Effector CD8-positive, alpha-beta T cell (primary cell): ENCODE data around the gene TMEM165.

Experiments
- DNase-seq: peaks from one replicate; lab custom pipeline; 2025; lab: John Stamatoyannopoulos, UW

TMEM165 gene

DNA sequence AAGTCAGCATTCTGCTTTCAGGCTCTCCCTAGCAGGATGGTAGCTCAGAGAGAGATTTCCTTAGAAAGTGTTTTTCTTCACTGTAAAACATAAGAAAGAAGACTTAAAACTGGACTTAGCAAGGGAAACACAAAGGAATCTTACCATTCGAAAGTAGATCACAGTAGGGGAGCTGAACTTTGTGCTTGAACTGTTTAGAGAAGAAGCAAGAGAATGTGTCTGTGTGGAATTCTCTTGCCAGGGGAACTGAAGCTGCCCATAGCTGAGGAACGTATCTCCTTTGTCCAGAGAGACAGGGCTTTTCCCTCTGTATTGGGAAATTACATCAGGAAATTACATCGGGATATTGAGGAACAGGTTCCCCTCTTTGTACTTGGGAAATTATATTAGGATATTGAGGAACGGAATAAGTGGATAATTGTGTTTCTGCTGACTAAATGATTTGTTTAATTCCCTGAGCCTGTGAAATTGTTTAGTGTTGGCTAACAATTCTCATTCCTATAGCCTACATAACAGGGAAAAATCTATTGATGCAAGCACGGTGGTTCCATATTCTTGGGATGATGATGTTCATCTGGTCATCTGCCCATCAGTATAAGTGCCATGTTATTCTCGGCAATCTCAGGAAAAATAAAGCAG lies 28.6 kb upstream of the TMEM165 start:
- DNase-seq, result no peak

DNA sequence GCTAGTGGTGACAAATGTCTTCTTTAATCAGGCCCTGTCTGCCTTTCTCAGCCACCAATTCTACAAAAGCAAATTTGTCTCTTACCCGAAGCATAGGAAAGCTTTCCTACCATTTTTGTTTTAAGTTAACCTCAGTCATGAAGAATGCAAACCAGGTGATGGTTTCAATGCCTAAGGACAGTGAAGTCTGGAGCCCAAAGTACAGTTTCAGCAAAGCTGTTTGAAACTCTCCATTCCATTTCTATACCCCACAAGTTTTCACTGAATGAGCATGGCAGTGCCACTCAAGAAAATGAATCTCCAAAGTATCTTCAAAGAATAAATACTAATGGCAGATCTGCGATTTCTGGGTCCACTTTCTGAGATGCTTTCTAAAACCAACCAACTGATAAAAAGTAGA lies 25.8 kb upstream of the TMEM165 start:
- no peak for DNase-seq

DNA sequence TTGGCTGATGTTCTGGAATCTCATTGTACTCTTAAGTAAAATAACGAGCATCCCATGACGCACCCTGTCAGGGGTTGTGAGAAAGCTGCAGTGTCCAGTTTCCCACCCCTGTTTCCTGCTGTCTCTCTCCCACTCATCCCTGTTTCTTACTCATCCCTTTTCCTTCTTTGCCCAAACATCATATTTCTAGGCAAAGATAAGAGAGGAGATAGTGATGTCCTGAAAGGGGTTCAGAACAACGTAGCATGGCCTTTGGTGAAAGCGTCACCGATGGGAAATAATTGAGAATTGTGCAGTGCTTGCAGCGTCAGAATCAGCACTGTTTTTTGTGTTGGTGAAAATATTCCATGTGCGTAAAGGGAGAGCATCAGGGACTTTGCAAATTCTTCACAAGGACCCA lies 23.5 kb upstream of the TMEM165 start:
- DNase-seq, result no peak

DNA sequence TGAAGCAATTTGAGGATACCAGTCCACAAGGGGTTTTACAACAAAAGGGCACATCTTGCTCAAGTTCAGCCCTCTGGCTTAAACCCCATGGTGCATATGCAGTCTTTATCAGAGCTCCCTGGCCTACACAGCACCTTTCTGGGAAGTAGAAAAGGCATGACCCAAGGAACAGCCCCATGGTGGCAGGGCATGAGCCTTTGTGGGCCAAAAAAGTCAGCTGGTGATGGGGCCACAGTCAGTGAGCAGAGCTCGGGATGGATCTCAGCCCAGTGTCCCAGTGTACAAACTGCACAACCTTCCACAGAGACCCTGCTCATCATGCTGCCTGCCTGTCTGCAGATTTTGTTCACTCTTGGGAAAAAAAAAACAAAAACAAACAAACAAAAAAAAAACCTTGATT lies 22.3 kb upstream of the TMEM165 start:
- DNase-seq, result no peak

DNA sequence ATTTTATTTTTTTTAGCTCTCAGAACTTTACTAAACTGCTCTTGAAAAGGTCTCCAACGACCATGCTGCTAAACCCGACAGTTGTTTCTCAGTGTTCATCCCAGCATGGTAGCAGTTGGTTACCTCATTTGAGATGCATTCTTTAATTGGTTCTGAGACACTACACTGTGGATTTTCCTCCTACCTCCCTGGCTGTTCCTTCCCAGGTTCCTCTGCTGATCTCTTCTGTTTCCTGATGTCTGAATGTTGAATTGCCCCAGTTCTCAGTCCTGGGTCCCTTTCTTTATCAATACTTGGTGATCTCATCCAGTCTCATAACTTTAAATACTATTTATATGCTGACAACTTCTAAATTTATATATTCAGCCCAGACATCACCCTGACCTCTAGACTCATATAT lies 19.1 kb upstream of the TMEM165 start:
- DNase-seq, result no peak

DNA sequence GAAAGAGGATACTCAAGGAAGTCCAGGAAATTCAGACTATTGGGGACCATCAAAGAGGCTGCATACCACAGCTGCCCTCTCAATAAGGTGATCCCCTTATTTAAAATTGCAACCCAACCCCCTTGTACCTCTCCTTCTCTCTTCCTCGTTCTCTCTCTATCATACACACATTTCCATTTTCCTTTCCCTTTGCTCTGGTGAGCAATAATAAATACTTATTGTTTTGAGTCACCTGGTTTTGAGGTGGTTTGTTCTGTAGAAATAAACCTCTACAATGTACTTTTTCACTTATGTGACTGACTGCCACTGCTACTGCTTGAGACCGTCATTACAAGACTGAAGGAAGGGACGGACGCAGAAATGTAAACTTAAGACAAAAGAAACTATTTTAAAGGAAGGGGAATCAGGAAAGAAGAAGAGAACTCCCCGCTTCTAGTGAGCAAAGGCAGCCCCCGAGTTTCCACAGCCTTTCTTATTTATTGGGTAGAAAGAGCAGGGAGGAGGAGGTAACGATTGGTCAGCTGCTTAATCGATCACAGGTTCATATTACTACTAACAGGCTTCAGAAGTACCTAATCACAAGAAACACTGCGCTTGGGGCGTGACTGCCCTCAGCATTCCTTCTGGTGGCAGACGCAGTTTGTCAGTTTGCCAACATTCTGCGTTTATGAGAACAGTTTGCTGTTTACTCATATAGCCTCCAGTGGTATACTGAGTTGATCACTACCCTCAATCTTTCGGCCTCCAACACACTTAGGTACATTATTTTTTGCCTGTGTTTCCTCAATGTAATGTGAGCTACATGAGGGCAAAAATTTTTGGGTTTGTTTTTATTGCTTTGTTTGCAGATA lies 16.9 kb upstream of the TMEM165 start:
- no peak for DNase-seq

DNA sequence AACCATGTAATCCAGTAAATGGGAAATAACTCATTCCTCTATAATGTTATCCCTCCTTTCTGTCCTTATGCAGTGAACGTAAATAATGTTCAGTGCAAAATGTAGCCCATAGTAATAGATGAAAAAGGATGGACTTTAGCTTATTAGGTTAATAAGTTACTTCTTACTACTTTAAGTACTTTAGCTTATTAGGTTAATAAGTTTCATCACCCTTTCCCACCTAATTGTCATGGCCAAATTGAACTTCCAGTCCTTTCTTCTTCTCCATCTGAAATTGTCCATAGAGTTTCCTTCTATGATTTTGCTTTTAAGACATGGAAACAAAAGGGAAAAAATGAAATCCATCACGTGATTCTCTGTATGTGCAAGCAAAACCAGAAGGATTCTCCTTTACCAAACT lies 15.2 kb upstream of the TMEM165 start:
- DNase-seq, result no peak

DNA sequence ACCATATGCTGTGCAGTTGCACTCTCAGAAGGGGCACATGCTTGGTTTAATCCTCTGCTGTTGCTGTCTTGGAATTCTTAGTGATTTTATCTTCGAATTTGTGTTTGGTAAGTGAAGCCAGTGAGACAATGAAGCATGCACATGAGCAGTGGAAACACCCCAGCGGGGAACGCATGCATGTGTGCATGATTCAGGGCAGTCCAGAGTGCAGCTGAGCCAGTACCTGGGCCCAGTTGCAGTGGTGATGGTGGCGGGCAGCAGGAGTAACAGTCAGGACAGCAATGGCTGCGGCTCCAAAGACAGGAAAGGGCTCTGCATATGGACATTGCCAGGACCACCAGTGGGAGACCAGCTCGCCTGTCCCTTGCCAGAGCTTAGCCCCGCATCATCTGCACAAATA lies 14.3 kb upstream of the TMEM165 start:
- DNase-seq, result no peak

DNA sequence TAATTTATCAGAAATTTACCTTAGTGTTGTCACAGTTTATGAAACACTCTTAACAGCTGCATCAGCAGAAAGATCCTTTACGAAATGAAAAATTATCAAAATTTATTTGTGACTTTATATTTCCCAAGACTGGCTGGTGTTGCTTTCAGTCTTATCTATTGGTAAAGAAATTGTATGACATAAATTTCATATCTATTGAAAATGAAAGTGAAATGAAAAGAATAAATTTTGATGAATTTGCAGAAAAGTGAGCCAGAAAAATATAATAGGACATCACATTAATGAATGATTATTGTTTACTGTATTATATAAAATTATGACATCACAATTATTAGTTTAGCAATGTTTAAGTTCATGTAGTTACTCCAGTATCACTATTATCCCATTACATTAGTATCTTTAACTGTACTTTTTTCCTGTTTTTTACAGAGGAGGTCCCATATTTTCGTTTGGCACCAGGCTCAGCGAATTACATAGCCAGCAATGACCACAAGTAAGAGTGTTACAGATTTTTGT lies 13.2 kb upstream of the TMEM165 start:
- DNase-seq, result no peak

DNA sequence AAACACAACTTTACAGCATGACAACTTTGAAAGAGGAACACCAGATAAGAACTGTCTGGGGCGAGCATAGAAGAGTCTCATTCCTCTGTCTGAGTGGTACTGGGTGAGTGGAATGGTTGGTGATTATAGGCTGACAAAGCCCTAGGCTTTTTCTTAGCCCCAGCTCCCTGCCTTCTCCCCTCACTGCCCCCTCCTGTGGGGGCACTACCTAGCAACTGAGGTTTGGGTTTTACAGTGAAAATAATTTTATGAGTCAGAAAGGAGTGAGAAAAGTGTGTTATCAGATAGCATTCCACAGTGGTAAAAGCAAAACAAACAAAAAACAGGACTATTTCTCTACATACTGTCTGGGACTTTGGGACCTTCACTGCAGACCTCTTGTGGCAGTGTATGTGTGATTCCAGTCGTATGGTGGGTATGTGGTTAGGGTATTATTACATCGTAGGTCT lies 10.5 kb upstream of the TMEM165 start:
- DNase-seq, result no peak

DNA sequence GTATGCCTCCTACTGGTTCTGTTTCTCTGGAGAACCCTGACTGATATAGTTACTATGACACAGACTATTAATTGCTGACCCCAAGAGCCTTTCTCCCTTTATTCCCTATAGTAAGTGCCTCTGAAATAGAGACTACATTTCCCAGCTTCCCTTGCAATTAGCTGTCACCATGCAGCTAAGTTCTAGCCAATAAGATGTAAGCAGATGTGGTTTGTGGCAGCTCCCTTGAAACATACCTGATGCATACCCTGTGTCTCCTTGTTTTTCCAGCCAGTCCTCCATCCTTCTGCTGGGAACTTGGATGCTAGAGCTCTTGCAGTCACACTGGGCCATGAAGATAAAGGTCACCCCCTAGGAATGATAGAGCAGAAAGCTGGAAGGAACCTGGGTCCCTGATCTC lies 9.7 kb upstream of the TMEM165 start:
- no peak for DNase-seq

DNA sequence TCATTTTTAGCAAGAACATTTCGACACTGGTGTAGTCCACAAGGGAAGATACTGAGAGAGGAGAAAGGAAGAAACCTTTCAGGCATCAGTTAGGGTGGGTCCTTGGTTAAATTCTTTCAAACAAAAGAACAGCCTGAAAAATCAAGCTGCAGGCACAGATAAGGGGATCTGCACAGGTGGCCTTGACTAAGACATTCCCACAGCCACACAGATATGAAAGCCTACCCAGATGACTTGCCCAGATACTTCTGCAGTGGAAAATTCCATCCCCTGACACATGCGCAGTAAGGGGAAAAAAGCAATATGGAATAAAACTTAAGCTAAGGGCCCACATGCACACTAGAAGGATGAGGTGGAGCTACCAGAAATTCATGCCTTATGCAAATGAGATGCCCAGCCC lies 8.9 kb upstream of the TMEM165 start:
- DNase-seq, result no peak

DNA sequence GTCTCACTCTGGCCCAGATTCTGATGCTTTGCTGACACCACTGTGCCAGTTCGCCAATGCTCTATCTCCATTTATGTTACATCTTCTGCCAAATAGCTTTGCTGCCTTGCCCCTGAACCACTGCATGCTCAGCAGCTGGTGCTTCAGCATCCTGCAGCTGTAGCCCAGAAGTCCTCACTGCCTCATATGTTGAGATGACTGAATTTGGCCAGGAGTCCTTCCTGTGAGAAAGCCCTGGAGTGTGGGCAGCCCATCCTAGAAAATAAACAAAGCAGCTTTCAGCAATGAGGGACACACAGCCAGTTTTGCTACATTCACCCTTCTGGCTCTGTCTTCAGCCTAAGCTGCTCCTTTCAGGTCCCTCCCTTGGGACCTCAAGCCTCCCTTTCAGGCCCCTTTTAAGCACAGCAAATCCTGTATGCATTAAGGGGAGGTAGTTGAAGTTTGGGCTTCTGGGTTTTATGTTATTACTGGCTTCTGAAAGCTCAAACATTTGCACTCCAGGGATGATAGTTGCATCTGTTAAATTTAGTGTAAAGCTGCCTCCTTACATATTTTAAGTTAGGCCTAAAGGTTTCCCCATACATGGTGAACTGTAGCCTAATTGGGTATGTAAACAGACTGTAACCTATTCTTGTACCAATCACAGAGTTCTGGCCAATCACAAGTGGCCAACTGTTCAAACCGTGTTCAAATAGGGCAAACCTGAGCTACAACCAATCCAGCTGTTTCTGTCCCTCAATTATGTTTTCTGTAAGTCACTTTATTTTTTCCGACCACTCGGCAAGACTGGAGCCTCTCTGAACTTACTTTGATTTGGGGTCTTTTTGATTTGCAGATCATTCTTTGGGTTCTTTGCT lies 2.1 kb upstream of the TMEM165 start:
- no peak for DNase-seq

DNA sequence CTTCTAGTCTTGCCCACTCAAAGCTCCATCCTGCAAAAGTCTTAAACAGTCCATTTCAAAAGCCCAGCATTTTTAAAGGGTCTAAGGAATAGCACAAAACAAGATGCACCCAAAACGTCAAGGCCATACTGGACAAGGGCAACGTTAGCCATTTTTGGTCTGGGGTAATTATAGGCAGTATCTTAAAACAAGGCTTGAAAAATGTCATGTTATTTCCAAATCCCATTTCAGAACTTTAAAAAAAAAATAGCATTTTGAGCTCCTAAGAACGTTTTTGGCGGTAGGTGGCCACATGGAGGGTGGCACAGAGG lies 584 bp upstream of the TMEM165 start:
- no peak for DNase-seq

DNA sequence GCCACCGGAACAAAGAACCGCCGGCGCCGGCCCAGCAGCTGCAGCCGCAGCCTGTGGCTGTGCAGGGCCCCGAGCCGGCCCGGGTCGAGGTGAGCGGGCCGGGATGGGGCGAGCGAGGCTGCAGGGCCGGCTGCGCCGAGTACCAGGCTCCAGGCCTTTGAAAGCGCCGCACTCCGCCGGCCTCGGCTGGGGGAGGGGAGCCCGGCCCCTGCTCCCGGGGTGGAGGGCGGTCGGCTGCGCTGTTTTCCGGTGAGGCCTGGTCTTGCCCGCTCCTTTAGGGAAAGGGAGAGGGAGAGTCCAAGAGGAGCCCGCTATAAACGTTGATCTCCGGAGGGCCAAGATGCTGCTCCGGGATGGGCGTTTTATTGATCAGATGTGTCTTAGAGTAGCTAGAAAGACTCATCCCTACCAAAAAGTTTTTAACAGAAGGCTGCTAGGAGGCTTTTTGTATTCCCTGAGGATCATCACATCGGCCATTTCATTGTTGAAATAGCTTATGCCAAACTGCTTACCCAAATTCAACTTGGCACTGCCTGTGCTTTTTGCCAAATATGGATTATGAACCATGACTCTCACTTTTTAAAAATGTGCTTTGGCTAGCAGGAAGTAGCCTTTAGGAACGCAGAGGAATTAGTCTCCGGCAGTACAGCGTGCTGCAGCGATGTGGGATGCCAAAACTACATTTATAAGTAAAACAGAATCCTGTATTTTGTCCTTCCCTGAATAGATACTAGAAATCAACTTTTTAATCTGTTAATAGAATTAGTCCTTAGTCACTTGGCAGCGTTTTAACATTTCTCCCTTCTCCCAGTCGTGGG lies 760 bp downstream of the TMEM165 start:
- DNase-seq, result peak; percentile 4

DNA sequence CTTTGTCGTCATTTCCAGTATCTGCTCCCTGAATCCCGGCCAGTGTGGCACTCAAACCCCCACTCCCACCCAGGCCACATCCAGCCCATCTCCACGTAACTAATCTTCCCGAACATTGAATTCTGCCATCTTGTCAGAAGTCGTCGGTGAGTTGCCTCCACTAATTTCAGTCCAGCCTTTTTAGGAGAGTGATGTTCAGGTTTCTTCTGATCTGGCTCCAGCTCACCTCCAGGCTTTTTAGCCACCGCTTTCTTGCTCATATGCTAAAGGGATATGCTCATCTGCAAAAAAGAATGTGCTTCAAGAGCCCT lies 1.3 kb downstream of the TMEM165 start:
- no peak for DNase-seq

DNA sequence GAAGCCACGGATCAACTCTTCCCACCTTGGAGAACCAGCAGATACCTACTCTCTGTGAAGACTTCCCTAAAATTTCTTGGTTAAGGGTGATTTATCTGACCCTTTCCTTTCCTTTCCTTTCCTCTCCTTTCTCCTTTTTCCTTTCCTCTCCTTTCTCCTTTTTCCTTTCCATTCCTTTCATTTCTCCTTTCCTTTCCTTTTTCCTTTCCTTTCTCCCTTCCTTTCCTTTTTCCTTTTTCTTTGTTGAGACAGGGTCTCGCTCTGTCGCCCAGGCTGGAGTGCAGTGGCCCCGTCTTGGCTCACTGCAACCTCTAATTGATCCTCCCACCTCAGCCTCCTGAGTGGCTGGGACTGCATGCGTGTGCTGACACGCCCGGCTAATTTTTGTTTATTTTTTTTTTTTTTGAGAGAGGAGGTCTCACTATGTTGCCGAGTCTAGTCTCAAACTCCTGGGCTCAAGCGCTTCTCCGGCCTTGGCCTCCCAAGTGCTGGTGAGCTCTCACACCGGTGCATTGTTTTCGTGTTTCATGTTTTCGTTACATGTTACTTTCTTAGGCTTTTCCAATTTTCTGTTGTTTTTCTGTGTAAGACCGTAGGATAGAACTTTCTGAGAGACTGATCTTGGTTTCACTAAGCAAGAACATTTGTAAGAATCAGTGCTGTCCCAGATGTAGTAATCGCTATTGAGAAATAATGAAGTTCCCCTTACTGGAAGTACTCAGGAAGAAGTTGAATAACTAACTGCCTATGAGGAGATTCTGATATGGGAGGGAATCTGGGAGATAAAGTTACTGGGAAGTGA lies 2.0 kb downstream of the TMEM165 start:
- no peak for DNase-seq

DNA sequence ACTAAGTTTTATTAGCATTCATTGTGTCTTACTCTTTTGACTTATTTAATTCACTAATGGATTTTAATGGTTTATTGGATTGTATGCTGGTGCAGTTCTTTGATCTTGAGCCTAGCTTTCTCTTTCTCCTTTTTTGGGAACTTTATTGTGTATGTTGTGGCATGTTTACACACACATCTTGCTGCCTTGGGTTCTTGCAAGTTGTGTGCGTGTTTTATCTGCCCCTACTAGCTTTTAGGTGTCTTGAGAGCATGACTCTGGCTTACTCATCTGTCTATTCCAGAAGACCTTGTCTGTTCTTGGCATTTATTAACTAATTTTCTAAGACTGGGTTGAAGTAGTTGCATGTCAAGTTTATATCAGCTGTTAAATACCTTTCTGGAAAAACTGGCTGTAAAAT lies 2.7 kb downstream of the TMEM165 start:
- DNase-seq, result no peak

DNA sequence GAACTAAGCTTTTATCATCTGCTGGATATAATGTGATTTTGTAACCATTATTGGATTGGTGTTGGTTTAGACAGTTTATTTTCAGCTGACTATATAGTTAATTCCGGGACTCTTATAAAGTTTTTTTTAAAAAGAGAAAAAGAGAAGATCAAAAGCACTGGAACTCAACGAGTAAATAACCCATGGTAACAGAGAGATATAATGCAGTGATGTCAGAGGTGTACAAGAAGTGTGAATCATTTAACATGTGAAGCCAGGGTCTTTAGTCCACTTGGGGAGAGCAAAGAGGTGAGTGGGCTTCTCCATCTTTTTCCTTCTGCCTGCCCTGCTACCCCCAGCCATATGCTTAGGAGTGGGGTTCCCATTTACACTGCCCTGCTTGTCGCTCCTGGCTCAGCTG lies 3.2 kb downstream of the TMEM165 start:
- DNase-seq, result no peak

DNA sequence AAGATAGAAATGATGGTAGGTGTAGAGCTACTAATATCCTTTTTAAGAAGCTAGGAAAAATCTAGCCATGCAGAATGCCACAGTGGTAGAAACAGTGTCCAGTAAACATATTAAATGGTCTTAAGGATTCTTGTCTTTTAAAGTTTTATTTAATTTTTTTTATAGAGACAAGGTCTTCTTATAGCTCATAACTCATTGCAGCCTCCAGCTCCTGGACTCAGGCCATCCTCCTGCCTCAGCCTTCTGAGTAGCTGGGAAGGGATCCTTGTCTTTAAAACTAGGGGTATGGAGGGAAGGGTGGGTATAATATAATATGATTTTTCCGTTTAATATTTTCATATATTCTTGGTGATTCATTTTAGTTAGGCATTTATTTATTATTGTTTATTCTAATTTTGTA lies 3.8 kb downstream of the TMEM165 start:
- no peak for DNase-seq

DNA sequence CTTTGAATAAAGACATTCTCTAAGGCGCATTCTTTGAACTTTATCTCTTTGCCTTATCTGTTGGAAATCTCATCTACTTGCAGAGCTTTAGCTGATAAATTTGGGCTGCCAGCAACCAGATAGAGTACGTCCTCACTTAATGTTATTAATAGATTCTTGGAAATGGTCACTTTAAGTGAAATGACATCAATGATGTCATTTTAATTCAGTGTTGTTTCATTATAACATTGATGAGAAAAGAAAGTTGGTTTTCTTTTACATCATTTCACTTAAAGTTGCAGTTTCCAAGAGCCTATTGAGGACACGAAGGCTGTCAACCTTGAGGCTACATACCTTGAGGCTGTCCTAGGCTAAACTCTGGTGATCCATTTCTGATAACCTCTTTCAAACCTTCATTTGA lies 9.3 kb downstream of the TMEM165 start:
- DNase-seq, result no peak
